RWPE1 (cell line): ENCODE data around the gene PSMG3.

Experiments used
- CTCF ChIA-PET: fragments of 350-600 bp; sonication (Branson Sonifier 250); formaldehyde crosslinking; extraction: SDS; loops from one replicate; lab custom pipeline; 2021; lab: Yijun Ruan, JAX
- POLR2A ChIA-PET: fragments of 400-600 bp; formaldehyde crosslinking; extraction: SDS; loops from one replicate; lab custom pipeline; 2020; ENCODE audit warnings: antibody characterized with exemption; ENCODE audit not compliant: low non-redundant PET; lab: Yijun Ruan, JAX
- DNase-seq: peaks from one replicate; pipeline ENCODE4 v3.0.0; 2012; ENCODE audit warnings: low spot score
- H3K27ac ChIP-seq: fragments of 450-650 bp; 2 replicates; pipeline ENCODE4 v1.5.1; 2017
- TF ChIP-seq, protein P1 (sequence below): fragments of 450-650 bp; conservative IDR thresholded peaks from 2 replicates; pipeline ENCODE4 v1.5.1; 2017; ENCODE audit warnings: low read depth, mild to moderate bottlenecking

PSMG3 gene

DNA sequence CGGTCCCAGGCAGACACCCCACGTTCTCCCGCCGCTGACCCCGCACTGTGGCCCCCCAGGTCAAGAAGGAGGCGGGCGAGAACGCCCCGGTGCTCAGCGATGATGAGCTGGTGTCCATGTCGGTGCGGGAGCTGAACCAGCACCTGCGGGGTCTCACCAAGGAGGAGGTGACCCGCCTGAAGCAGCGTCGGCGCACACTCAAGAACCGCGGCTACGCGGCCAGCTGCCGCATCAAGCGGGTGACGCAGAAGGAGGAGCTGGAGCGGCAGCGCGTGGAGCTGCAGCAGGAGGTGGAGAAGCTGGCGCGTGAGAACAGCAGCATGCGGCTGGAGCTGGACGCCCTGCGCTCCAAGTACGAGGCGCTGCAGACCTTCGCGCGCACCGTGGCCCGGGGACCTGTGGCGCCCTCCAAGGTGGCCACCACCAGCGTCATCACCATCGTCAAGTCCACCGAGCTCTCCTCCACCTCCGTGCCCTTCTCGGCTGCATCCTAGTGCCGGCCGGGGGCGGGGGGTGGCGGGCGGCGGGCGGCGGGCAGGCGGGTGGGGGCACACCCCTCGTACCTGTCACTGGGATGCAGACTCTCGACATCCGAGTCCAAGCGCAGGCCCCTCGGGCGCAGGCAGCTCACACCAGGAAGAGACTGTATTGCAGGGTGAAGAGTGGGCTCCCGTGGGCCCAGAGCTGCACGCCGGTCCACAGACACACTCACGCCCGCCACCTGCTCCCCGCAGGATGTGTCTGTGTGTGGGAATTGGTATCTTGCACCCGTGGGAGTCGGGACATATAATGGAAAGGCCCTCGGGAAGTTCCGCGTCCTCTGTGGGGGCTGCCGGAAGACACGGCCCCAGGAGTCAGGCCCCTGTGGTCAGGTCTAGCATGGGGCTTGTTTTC is 29.7 kb downstream of the PSMG3 start:
- TF ChIP-seq, protein P1, sequence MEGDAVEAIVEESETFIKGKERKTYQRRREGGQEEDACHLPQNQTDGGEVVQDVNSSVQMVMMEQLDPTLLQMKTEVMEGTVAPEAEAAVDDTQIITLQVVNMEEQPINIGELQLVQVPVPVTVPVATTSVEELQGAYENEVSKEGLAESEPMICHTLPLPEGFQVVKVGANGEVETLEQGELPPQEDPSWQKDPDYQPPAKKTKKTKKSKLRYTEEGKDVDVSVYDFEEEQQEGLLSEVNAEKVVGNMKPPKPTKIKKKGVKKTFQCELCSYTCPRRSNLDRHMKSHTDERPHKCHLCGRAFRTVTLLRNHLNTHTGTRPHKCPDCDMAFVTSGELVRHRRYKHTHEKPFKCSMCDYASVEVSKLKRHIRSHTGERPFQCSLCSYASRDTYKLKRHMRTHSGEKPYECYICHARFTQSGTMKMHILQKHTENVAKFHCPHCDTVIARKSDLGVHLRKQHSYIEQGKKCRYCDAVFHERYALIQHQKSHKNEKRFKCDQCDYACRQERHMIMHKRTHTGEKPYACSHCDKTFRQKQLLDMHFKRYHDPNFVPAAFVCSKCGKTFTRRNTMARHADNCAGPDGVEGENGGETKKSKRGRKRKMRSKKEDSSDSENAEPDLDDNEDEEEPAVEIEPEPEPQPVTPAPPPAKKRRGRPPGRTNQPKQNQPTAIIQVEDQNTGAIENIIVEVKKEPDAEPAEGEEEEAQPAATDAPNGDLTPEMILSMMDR, result no peak
- no peak for DNase-seq
- H3K27ac ChIP-seq, result peak overlapping the region; percentile 99
- CTCF ChIA-PET, result interaction anchor here (0.6 to 0.8 kb wide), 2 partner anchors 15 to 16 kb away, joined by 3 to 4 read pairs; partner anchors contain the start of gene TMEM184A
- POLR2A ChIA-PET, result interaction anchor here (1.2 kb wide), 1 partner anchor 16 kb away, joined by 5 read pairs; the partner anchor contains the start of gene TMEM184A

DNA sequence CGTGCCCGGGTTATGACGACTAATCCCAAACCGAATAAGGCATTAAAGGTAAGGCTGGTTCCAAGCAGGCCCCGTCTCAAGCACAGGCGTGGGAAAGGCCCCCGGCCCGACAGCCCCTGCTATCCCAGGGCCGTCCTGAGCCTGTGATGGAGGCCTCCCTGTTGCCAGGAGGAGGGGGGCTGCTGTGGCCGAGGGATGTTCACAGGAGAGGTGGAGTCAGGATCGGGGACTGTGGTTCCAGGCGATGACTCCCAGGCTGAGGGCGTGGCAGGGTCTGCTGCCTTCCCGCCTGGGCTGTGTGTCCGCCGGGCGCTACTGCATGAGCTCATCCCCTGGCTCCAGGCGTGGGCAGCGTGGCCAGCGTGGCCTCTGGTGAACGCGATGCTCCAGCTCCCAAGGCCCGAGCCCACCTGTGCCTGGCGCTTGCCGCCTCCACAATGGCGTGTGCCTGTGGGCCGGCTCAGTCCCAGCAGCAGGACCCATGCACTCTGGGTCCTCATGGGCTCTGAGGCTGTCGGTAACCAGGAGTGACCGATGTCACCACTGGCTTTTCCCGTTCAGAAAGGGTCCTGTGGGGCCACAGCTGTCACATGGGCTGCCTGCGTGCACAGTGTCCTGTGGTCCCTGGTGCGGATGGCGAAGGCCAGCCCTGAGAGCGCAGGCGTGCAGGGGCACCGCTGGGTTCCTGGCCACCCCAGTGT is 30.5 kb downstream of the PSMG3 start:
- H3K27ac ChIP-seq, result peak overlapping the region; percentile 99
- ChIA-PET CTCF (interaction anchor here (0.6 to 0.7 kb wide), 2 partner anchors 15 to 17 kb away, joined by 3 read pairs; partner anchors contain the start of gene TMEM184A), POLR2A (interaction anchor here (1.2 kb wide), 1 partner anchor 16 kb away, joined by 5 read pairs; the partner anchor contains the start of gene TMEM184A)
- TF ChIP-seq, protein P1, result no peak
- no peak for DNase-seq

DNA sequence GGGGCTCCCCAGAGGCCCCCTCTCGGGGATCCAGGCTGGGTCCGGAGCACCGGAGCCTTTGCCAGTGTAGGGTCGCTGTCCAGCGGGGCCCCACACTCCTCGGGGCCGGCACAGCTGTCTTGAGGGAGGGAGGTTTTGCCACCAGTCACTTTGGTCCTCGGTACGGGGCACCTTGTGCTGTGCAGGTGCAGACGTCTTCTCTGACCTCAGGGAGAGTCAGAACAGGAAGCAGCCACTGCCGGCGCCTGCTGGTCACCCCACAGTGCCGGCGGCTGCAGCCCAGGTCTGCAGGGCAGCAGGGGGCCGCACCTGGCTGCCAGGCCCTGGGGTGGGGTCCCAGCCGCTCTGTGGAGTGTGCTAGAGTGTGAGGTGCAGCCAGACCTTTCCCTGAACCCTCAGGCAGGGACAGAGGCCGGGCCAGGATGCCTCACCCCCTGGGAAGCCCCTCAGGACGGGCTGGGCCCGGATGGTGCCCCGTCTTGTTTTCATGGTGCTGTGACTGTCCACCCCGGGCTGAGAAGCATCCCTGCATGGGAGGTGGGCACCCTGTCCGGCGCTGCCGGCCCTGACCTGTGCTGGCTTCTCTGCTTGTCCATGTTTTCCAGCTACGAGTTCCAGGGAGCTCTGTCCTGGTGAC is 31.2 kb downstream of the PSMG3 start:
- ChIA-PET POLR2A (no interaction called here), CTCF (interaction anchor here (0.7 to 2.1 kb wide), 2 partner anchors 17 to 18 kb away, joined by 3 to 11 read pairs; partner anchors contain the start of gene TMEM184A)
- no peak for DNase-seq
- H3K27ac ChIP-seq, result peak overlapping the region; percentile 99
- TF ChIP-seq, protein P1, result no peak

DNA sequence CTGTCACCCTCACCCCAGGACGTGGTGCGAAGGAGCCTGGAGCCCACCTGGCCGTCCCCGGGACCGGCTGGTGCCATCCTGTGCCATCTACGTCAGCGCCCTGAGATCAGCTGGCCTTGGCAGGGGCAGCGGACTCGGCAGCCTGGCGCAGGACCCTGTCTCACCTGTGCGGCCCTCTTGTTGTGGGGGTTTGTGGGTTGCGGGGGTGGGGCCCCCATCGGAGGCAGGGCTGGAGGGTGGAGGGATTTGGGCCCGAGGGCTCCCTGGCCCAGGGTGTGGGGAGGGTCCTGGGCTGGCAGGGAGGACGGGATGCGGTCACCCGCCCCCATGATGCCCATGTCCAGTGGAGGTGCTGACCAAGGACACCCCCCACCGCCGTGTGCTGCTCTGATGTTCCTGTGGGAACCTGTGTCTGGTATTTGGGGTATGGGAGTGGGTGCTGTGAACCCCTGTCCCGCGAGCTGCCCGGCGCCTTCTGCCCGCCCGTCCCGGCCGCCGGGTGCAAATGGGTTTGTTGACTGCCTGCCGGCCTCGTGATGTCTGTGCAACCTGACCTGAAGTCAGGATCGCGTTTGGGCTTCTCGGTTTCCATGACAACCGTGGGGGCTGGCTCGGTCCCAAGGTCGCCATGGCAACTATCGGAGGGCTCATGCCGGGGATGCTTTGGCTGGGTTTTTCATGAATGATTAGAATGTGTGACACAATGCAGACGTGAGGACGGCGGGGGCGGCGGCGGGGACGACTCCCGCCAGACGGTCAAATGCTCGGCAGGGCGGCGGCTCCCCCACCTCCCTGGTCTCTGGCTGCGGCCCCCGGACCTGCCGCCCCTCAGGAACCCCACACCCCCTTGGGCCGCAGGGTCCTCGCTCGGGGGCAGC is 32.1 kb downstream of the PSMG3 start:
- POLR2A ChIA-PET, result no interaction called here
- CTCF ChIA-PET, result interaction anchor here (0.8 to 2.1 kb wide), 2 partner anchors 18 to 21 kb away, joined by 4 to 11 read pairs; partner anchors contain the start of gene TMEM184A

DNA sequence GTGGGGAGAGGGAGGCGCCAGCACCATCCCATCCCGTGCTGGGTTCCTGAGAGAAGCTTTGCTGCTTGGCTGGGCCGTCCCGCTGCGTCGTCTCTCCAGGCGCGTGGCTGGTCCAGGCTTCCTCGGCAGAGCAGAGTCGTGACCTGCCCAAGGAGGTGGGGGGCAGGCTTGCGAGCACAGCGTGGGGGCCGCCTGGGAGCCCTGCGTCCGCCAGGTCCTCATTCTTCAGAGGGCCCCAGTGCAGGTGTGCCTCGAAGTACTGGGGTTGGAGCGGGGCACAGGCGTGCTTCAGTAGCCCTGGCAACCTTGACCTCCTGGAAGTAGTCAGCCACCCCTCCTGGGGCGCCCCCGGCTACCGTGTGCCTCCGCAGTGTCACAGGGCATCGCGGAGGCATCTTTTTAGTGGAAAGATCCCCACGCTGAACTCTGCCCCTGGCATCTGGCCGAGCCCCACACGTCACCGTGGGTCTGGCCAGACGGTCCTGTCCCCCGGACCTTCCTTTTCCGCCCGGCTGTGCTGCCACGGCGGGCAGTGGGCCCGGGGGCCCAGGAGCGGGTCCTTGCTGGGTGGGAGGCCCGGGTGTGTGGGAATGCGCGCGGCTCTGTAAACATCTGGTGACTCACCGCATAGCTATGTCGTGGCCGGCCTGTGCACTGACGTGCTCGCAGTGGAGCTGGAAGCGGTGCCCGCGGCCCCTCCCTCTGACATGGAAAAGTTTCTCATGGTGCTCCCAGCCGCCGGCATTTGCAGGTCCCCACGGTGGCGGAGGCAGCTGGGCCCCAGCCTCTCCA is 32.9 kb downstream of the PSMG3 start:
- TF ChIP-seq, protein P1, result no peak
- CTCF ChIA-PET, result interaction anchor here (0.6 to 2.1 kb wide), 4 partner anchors 12 to 32 kb away, joined by 3 to 11 read pairs (median 4); partner anchors contain the start of genes INTS1 and TMEM184A
- H3K27ac ChIP-seq, result peak overlapping the region; percentile 99
- DNase-seq, result peak; percentile 94
- POLR2A ChIA-PET, result no interaction called here

More for the DNA sequence above, 32.1 kb downstream of the PSMG3 start:
- DNase-seq, result peak; percentile 55
- H3K27ac ChIP-seq, result peak overlapping the region; percentile 99
- TF ChIP-seq, protein P1, result no peak
